H1 (cell line): ENCODE results near the gene CTTNBP2. TPM values are rescaled to one million over a fixed set of nuclear protein-coding genes. Genes with fewer than 3 reads are reported as not detected.

Experiments used
- CTCF ChIA-PET: fragments of 300-600 bp; sonication (Branson Sonifier 250); formaldehyde crosslinking; loops from one replicate; lab custom pipeline; 2021; ENCODE audit not compliant: partially characterized antibody; lab: Charles Lee
- POLR2A ChIA-PET: fragments of 300-600 bp; sonication (Branson Sonifier 250); formaldehyde crosslinking; loops from one replicate; lab custom pipeline; 2021; ENCODE audit warnings: inconsistent platforms; ENCODE audit not compliant: partially characterized antibody; lab: Charles Lee
- DNase-seq, 2 experiments: peaks; one replicate each; pipeline versions ENCODE4 v3.0.0 to v3.0.0-alpha.2; 2010 to 2022; ENCODE audit warnings: low spot score in 2 of 2, low read depth in 1 of 2, mixed read lengths in 1 of 2
- FAIRE-seq: peaks from 2 replicates; lab custom pipeline; 2011; peaks lifted over from hg19 to GRCh38; lab: Jason Lieb, UNC
- H2AFZ ChIP-seq: 2 replicates; pipeline ENCODE4 v1.8.1; 2012; ENCODE audit warnings: low read length, inconsistent platforms
- H2AK5ac ChIP-seq: 2 replicates; pipeline ENCODE4 v1.6.1; 2013; ENCODE audit warnings: low read depth, low read length
- H2BK120ac ChIP-seq: replicated peaks from 2 replicates; pipeline ENCODE3; 2013; ENCODE audit warnings: low read depth, low read length, inconsistent platforms
- H2BK12ac ChIP-seq: 2 replicates; pipeline ENCODE4 v1.6.1; 2013; ENCODE audit warnings: low read depth, low read length
- H2BK15ac ChIP-seq: 2 replicates; pipeline ENCODE4 v1.6.1; 2013; ENCODE audit warnings: low read length
- H2BK20ac ChIP-seq: 2 replicates; pipeline ENCODE4 v1.6.1; 2013; ENCODE audit warnings: low read length
- H2BK5ac ChIP-seq: 2 replicates; pipeline ENCODE4 v1.6.1; 2013; ENCODE audit warnings: low read depth, low read length
- H3K14ac ChIP-seq: 2 replicates; pipeline ENCODE4 v1.6.1; 2013; ENCODE audit warnings: inconsistent platforms; ENCODE audit not compliant: insufficient read length
- H3K18ac ChIP-seq: 2 replicates; pipeline ENCODE4 v1.6.1; 2013; ENCODE audit warnings: low read length; ENCODE audit errors: extremely low read depth
- H3K23ac ChIP-seq: 2 replicates; pipeline ENCODE4 v1.6.1; 2013; ENCODE audit warnings: inconsistent platforms; ENCODE audit not compliant: insufficient read length
- H3K23me2 ChIP-seq: 2 replicates; pipeline ENCODE4 v1.6.1; 2013; ENCODE audit warnings: low read depth, low read length
- H3K27ac ChIP-seq: 2 replicates; pipeline ENCODE4 v1.6.1; 2011; ENCODE audit warnings: low read depth, low read length, inconsistent platforms
- H3K27me3 ChIP-seq, 4 experiments: replicated peaks in 1 of 4; 1 replicate in 1 of 4; 2 replicates in 3 of 4; pipeline versions ENCODE4 v1.6.1 to v1.8.1; 2011 to 2013; ENCODE audit warnings: low read length in 3 of 4, mild to moderate bottlenecking in 3 of 4, inconsistent platforms in 2 of 4, mixed read lengths in 2 of 4, moderate library complexity in 1 of 4; ENCODE audit not compliant: control insufficient read depth in 3 of 4, insufficient read depth in 3 of 4; ENCODE audit errors: extremely low read depth in 1 of 4
- H3K36me3 ChIP-seq, 4 experiments: 2 replicates each; pipeline versions ENCODE4 v1.6.1 to v1.8.1; 2011 to 2013; ENCODE audit warnings: mild to moderate bottlenecking in 4 of 4, low read length in 3 of 4, moderate library complexity in 2 of 4, control low read depth in 1 of 4, inconsistent platforms in 1 of 4; ENCODE audit not compliant: insufficient read depth in 4 of 4, control insufficient read depth in 2 of 4
- H3K4ac ChIP-seq: replicated peaks from 2 replicates; pipeline ENCODE3; 2013; ENCODE audit warnings: low read length, low read depth, mixed read lengths, inconsistent platforms; ENCODE audit not compliant: insufficient read length
- H3K4me1 ChIP-seq, 4 experiments: replicated peaks in 1 of 4; 1 replicate in 1 of 4; 2 replicates in 3 of 4; pipeline versions ENCODE4 v1.6.1 to v1.8.1; 2011 to 2013; ENCODE audit warnings: low read length in 3 of 4, inconsistent platforms in 2 of 4, mixed read lengths in 1 of 4; ENCODE audit not compliant: insufficient read depth in 4 of 4, control insufficient read depth in 3 of 4
- H3K4me2 ChIP-seq, 2 experiments: 2 replicates each; pipeline versions ENCODE4 v1.6.1 to v1.8.1; 2011 to 2013; ENCODE audit warnings: low read depth in 2 of 2, low read length in 2 of 2, control low read depth in 1 of 2, inconsistent platforms in 1 of 2, mild to moderate bottlenecking in 1 of 2; ENCODE audit not compliant: insufficient read depth in 1 of 2
- H3K4me3 ChIP-seq, 4 experiments: fragments of 200-600, 300-600 bp in 1 of 4; sonication (generic), shearing (Covaris generic), sonication (Bioruptor Twin) in 1 of 4; 2 replicates each; pipeline versions ENCODE4 v1.5.1 to v1.8.1; 2011 to 2016; ENCODE audit warnings: low read length in 4 of 4, low read depth in 3 of 4, control low read depth in 2 of 4, inconsistent platforms in 2 of 4, mild to moderate bottlenecking in 2 of 4, mixed read lengths in 1 of 4, moderate library complexity in 1 of 4; ENCODE audit not compliant: insufficient read depth in 2 of 4; ENCODE audit errors: extremely low read depth in 1 of 4
- H3K56ac ChIP-seq: replicated peaks from 2 replicates; pipeline ENCODE3; 2013; ENCODE audit warnings: low read depth, mild to moderate bottlenecking, mixed read lengths, low read length, inconsistent platforms; ENCODE audit not compliant: insufficient read length
- H3K79me1 ChIP-seq: 2 replicates; pipeline ENCODE4 v1.6.1; 2013; ENCODE audit warnings: low read depth, low read length, control low read depth
- H3K79me2 ChIP-seq, 2 experiments: 2 replicates each; pipeline versions ENCODE4 v1.6.1 to v1.8.1; 2012 to 2013; ENCODE audit warnings: low read length in 2 of 2, mild to moderate bottlenecking in 2 of 2, inconsistent platforms in 1 of 2; ENCODE audit not compliant: insufficient read depth in 2 of 2, control insufficient read depth in 1 of 2
- H3K9ac ChIP-seq, 4 experiments: replicated peaks in 1 of 4; 1 replicate in 1 of 4; 2 replicates in 3 of 4; pipeline versions ENCODE4 v1.6.1 to v1.8.1; 2011 to 2013; ENCODE audit warnings: low read depth in 3 of 4, low read length in 3 of 4, control low read depth in 2 of 4, mild to moderate bottlenecking in 2 of 4, moderate library complexity in 2 of 4, inconsistent platforms in 1 of 4; ENCODE audit errors: extremely low read depth in 1 of 4
- H3K9me3 ChIP-seq, 2 experiments: 2 replicates each; pipeline versions ENCODE4 v1.6.1 to v1.8.1; 2012 to 2013; ENCODE audit warnings: mild to moderate bottlenecking in 2 of 2, moderate library complexity in 2 of 2, control low read depth in 1 of 2, inconsistent platforms in 1 of 2, low read depth in 1 of 2, low read length in 1 of 2, mixed read lengths in 1 of 2; ENCODE audit not compliant: insufficient read depth in 2 of 2
- H4K20me1 ChIP-seq, 2 experiments: replicated peaks in 1 of 2; 2 replicates each; pipeline versions ENCODE3 to v1.8.1; 2011 to 2013; ENCODE audit warnings: inconsistent platforms in 2 of 2, low read length in 2 of 2, mild to moderate bottlenecking in 1 of 2; ENCODE audit not compliant: insufficient read depth in 2 of 2, control insufficient read depth in 1 of 2
- H4K5ac ChIP-seq: 2 replicates; pipeline ENCODE4 v1.6.1; 2013; ENCODE audit warnings: low read length, low read depth, mixed read lengths, inconsistent platforms; ENCODE audit not compliant: insufficient read length
- H4K8ac ChIP-seq: 2 replicates; pipeline ENCODE4 v1.8.0; 2013; ENCODE audit warnings: mild to moderate bottlenecking, moderate library complexity, low read length, inconsistent platforms; ENCODE audit not compliant: insufficient read depth; ENCODE audit errors: extremely low read depth
- H4K91ac ChIP-seq: replicated peaks from 2 replicates; pipeline ENCODE3; 2013; ENCODE audit warnings: low read length, mixed read lengths, inconsistent platforms; ENCODE audit not compliant: insufficient read length
- CREB1 ChIP-seq: IDR thresholded peaks from 2 replicates; pipeline ENCODE4 v1.6.1; 2012; ENCODE audit warnings: inconsistent platforms
- JUND ChIP-seq: IDR thresholded peaks from 2 replicates; pipeline ENCODE4 v1.6.1; 2011; ENCODE audit warnings: mild to moderate bottlenecking, improper control_type of control experiment, low read length
- SUZ12 ChIP-seq: fragments of 200-600 bp; sonication (generic); IDR thresholded peaks from 2 replicates; pipeline ENCODE4 v1.6.1; 2012; ENCODE audit warnings: mild to moderate bottlenecking, inconsistent platforms, low read length, moderate library complexity, mixed read lengths
- WGBS, 2 experiments: shearing (Covaris generic) in 1 of 2; methylation state at CpG; one replicate each; pipeline versions ENCODE4 v1.1.6 to v1.1.7; 2013 to 2015; ENCODE audit warnings: low lambda C conversion rate in 2 of 2, mixed read lengths in 2 of 2, inconsistent platforms in 1 of 2, low coverage in 1 of 2, missing lambda C conversion rate in 1 of 2; ENCODE audit not compliant: insufficient replicate concordance in 2 of 2, insufficient coverage in 1 of 2, insufficient read length in 1 of 2; ENCODE audit errors: extremely low coverage in 1 of 2, missing lambda C conversion rate in 1 of 2; 5-methylcytosine and 5-hydroxymethylcytosine counted together
- polyA plus RNA-seq, 7 experiments: library from polyadenylated mRNA; depleted of rRNA in 3 of 7; stranded (reverse) in 5 of 7; unstranded in 2 of 7; fragments of >200 nt in 5 of 7; fragments of 200-250 nt in 2 of 7; gene quantifications; 1 replicate in 5 of 7; 2 replicates in 1 of 7; 4 replicates in 1 of 7; pipeline versions ENCODE4 v1.2.1 to v1.2.3, GENCODE V29; 2011 to 2013; ENCODE audit warnings: missing spikeins in 2 of 7, mixed read lengths in 2 of 7
- total RNA-seq: library from RNA; stranded (reverse); fragmentation: NEBNext Ultra II Directional; extraction: Animal tissue kit (Norgen Biotek cat#: 25700); gene quantifications from 2 replicates; pipeline ENCODE4 v1.2.1, GENCODE V29; 2021

The CTTNBP2 gene
- total and polyA plus RNA-seq, 2 of the 8 experiments (the other 6 are each of a cell fraction or from before 2014, with no cell fraction given): 15.3 to 35.1 TPM

DNA sequence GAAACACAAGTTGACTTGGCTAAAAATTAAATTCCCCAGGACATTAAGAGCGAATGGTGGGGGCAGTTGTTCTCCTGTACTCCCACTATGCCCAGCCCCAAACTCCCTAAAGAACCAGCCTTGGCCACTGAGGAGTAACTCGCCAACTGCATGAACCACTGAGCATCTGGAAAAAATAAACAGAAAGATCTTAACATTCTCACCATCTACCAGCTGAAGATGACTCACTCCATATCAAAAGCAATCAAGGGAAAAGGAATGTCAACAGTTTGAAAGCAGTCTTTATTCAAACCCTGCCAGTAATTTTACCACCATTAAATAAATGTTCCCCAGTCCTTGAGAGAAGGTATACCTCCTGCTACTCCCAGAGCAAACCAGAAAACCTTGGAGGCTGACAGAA lies 45.4 kb downstream of the CTTNBP2 start:
- H3K4ac ChIP-seq: no peak overlapping the region
- peaks cover 4% of the 10 kb centered on the region; the same call in 1 of the 2 replicates for H3K79me1 ChIP-seq
- TF ChIP-seq JUND (peak; percentile 53; the same call in 1 of the 2 replicates), CREB1 (no peak), SUZ12 (no peak)
- TF ChIP-seq, all 59 proteins: peak for 1
- DNase-seq: no peak
- no peak overlapping the region for H3K56ac ChIP-seq
- H2BK5ac ChIP-seq: no peak overlapping the region
- H2AK5ac ChIP-seq: no peak overlapping the region
- no peak overlapping the region for H2BK20ac ChIP-seq
- peaks cover 0 to 6% (median 4%) of the 10 kb centered on the region in 4 experiments; a peak in 3 of 7 replicates for H3K4me1 ChIP-seq
- no peaks in the 10 kb centered on the region for H3K27me3 ChIP-seq
- no peak overlapping the region for H2BK12ac ChIP-seq
- no peak overlapping the region for H3K4me3 ChIP-seq
- no peak overlapping the region for H3K9ac ChIP-seq
- no peak overlapping the region for H4K91ac ChIP-seq
- H4K5ac ChIP-seq: no peak overlapping the region
- H3K4me2 ChIP-seq: no peak overlapping the region
- H3K14ac ChIP-seq: no peak overlapping the region
- no peak overlapping the region for H3K27ac ChIP-seq
- H2BK120ac ChIP-seq: no peak overlapping the region
- H3K23ac ChIP-seq: no peak overlapping the region
- H2BK15ac ChIP-seq: no peak overlapping the region
- WGBS, 2 experiments: 52% methylated on average over 2 of the region's 2 CpGs; no CpG with 5 or more reads in 1 of the 2 experiments
- FAIRE-seq: no peak
- POLR2A ChIA-PET: interaction anchor here (1.0 to 1.4 kb wide), 3 partner anchors 12 to 46 kb away, joined by 3 read pairs; partner anchors contain the start of gene CTTNBP2
- peaks cover 0 to 50% of the 10 kb centered on the region in 2 experiments; a peak in 2 of 4 replicates for H3K79me2 ChIP-seq
- no peak overlapping the region for H2AFZ ChIP-seq
- H3K23me2 ChIP-seq: no peaks in the 10 kb centered on the region; the same call in 1 of the 2 replicates
- H3K18ac ChIP-seq: no peak overlapping the region
- CTCF ChIA-PET: interaction anchor here (0.8 to 1.5 kb wide), 4 partner anchors 35 to 427 kb away, joined by 3 to 5 read pairs (median 3); no protein-coding TSS in a partner anchor
- H4K8ac ChIP-seq: no peak overlapping the region
- no peaks in the 10 kb centered on the region for H4K20me1 ChIP-seq
- H3K36me3 ChIP-seq: peaks cover 0 to 7% (median under 1%) of the 10 kb centered on the region in 4 experiments; a peak in 2 of 8 replicates
- H3K9me3 ChIP-seq: no peaks in the 10 kb centered on the region
